GM12878 (cell line): ENCODE results near the gene FMNL2. TPM values are rescaled to one million over a fixed set of nuclear protein-coding genes. Genes with fewer than 3 reads are reported as not detected.

Experiments used
- ATAC-seq: fragments of 200-7000 bp; cut with Tn5 transposase; 3 replicates; pipeline ENCODE4 v1.9.1; 2020; ENCODE audit warnings: mild to moderate bottlenecking, moderate library complexity
- BruUV-seq: library from RNA; stranded (reverse); fragments of 400-500 nt; replicated peaks from 2 replicates; lab custom pipeline; 2021; lab: Mats Ljungman, UMichigan
- CTCF ChIA-PET: fragments of 300-600 bp; sonication (Branson Sonifier 250); formaldehyde crosslinking; extraction: SDS; loops from one replicate; lab custom pipeline; 2021; ENCODE audit warnings: inconsistent platforms; lab: Yijun Ruan, JAX
- POLR2A ChIA-PET: fragments of 350-600 bp; formaldehyde crosslinking; extraction: SDS; loops from one replicate; lab custom pipeline; 2021; ENCODE audit warnings: inconsistent platforms; lab: Charles Lee
- RAD21 ChIA-PET: fragments of 300-600 bp; sonication (Branson Sonifier 250); formaldehyde crosslinking; loops from one replicate; lab custom pipeline; 2023; ENCODE audit warnings: antibody characterized with exemption; ENCODE audit not compliant: unreplicated experiment; lab: Charles Lee
- SMC1A ChIA-PET: fragments of 300-600 bp; sonication (Branson Sonifier 250); formaldehyde crosslinking; loops from one replicate; lab custom pipeline; 2023; ENCODE audit not compliant: unreplicated experiment, uncharacterized antibody; lab: Charles Lee
- DNase-seq: peaks from one replicate; pipeline ENCODE4 v3.0.0-alpha.2; 2011; ENCODE audit warnings: low read depth, low spot score
- FAIRE-seq: peaks from 3 replicates; lab custom pipeline; 2011; peaks lifted over from hg19 to GRCh38; lab: Jason Lieb, UNC
- H2AFZ ChIP-seq: 2 replicates; pipeline ENCODE4 v1.6.0; 2011; ENCODE audit warnings: low read depth, low read length, control low read depth; ENCODE audit not compliant: control insufficient read depth
- H3K27ac ChIP-seq: 2 replicates; pipeline ENCODE4 v1.5.1; 2011; ENCODE audit warnings: control low read depth; ENCODE audit not compliant: control insufficient read depth, insufficient read depth
- H3K27me3 ChIP-seq, 2 experiments: replicated peaks in 1 of 2; 2 replicates each; pipeline versions ENCODE4 v1.6.0 to v1.6.1; 2011; ENCODE audit warnings: low read length in 1 of 2; ENCODE audit not compliant: control insufficient read depth in 2 of 2, insufficient read depth in 2 of 2
- H3K36me3 ChIP-seq, 2 experiments: 2 replicates each; pipeline ENCODE4 v1.5.1; 2011; ENCODE audit warnings: low read length in 1 of 2; ENCODE audit not compliant: control insufficient read depth in 2 of 2, insufficient read depth in 2 of 2
- H3K4me1 ChIP-seq: 2 replicates; pipeline ENCODE4 v1.6.1; 2011; ENCODE audit warnings: mild to moderate bottlenecking, low read length, moderate library complexity, mixed read lengths; ENCODE audit not compliant: control insufficient read depth, insufficient read depth
- H3K4me2 ChIP-seq: 2 replicates; pipeline ENCODE4 v1.6.0; 2011; ENCODE audit warnings: control low read depth; ENCODE audit not compliant: control insufficient read depth, insufficient read depth
- H3K4me3 ChIP-seq: fragments of 200-600 bp; sonication (generic); 2 replicates; pipeline ENCODE4 v1.5.1; 2016
- H3K79me2 ChIP-seq: 2 replicates; pipeline ENCODE4 v1.6.0; 2011; ENCODE audit warnings: low read length; ENCODE audit not compliant: control insufficient read depth, insufficient read depth
- H3K9ac ChIP-seq: 2 replicates; pipeline ENCODE4 v1.8.0; 2011; ENCODE audit warnings: low read length, control low read depth, mixed read lengths; ENCODE audit not compliant: control insufficient read depth, insufficient read depth
- H3K9me3 ChIP-seq: replicated peaks from 3 replicates; pipeline ENCODE4 v1.5.1; 2011; ENCODE audit warnings: mild to moderate bottlenecking, low read length; ENCODE audit not compliant: control insufficient read depth, insufficient read depth
- H4K20me1 ChIP-seq: 2 replicates; pipeline ENCODE4 v1.6.0; 2011; ENCODE audit not compliant: control insufficient read depth, insufficient read depth
- ATF7 ChIP-seq: fragments of 450-650 bp; IDR thresholded peaks from 2 replicates; pipeline ENCODE4 v1.6.1; 2016; ENCODE audit warnings: low read depth, mild to moderate bottlenecking
- PKNOX1 ChIP-seq: fragments of 450-650 bp; IDR thresholded peaks from 2 replicates; pipeline ENCODE4 v1.6.1; 2016; ENCODE audit warnings: mild to moderate bottlenecking
- USF1 ChIP-seq: IDR thresholded peaks from 2 replicates; pipeline ENCODE4 v1.6.1; 2011; ENCODE audit warnings: borderline replicate concordance, low read depth, mild to moderate bottlenecking, moderate library complexity, mixed read lengths, low read length; ENCODE audit not compliant: insufficient read depth; ENCODE audit errors: extremely low read length
- ZNF24 ChIP-seq: fragments of 450-650 bp; IDR thresholded peaks from 2 replicates; pipeline ENCODE4 v1.6.1; 2017; ENCODE audit warnings: antibody characterized with exemption, mild to moderate bottlenecking
- WGBS: methylation state at CpG from one replicate; pipeline ENCODE4 v1.1.6; 2016; ENCODE audit warnings: low lambda C conversion rate; ENCODE audit not compliant: insufficient replicate concordance, insufficient coverage; ENCODE audit errors: missing lambda C conversion rate; 5-methylcytosine and 5-hydroxymethylcytosine counted together
- in situ Hi-C: fragments of 300-500 bp; cut with MboI; formaldehyde crosslinking; loops from 9 replicates; pipeline ENCODE4 v1.14.3; 2018; ENCODE audit warnings: mixed read lengths
- intact Hi-C: fragments of 100-400 bp; cut with micrococcal nuclease; formaldehyde crosslinking; loops from one replicate; pipeline ENCODE4 v1.14.2; 2022; ENCODE audit not compliant: unreplicated experiment
- polyA plus RNA-seq, 11 experiments: library from polyadenylated mRNA; depleted of rRNA in 4 of 11; unstranded in 6 of 11; stranded (reverse) in 5 of 11; fragments of >200 nt; fragmentation: Nextera tagmentation in 4 of 11; fragmentation: Illumina TruSeq in 1 of 11; extraction: Ambion mirVana in 4 of 11; extraction: Trizol in 1 of 11; gene quantifications; 1 replicate in 1 of 11; 2 replicates in 10 of 11; pipeline versions ENCODE4 v1.2.1 to v1.2.3, GENCODE V29; 2011 to 2016; ENCODE audit warnings: inconsistent platforms in 2 of 11, missing spikeins in 2 of 11, low read depth in 1 of 11
- total RNA-seq, 4 experiments: library from RNA; depleted of rRNA in 3 of 4; stranded (reverse); fragments of >200 nt in 3 of 4; fragmentation: Illumina TruSeq in 1 of 4; extraction: Trizol in 1 of 4; gene quantifications; 2 replicates each; pipeline versions ENCODE4 v1.2.1 to v1.2.3, GENCODE V29; 2013 to 2021
- TF ChIP-seq, protein P1 (sequence below): fragments of 450-650 bp; IDR thresholded peaks from 2 replicates; pipeline ENCODE4 v1.6.1; 2016; ENCODE audit warnings: mild to moderate bottlenecking

Gene FMNL2
- total and polyA plus RNA-seq, 10 of the 15 experiments (the other 5 are each of a cell fraction or from before 2014, with no cell fraction given): 0.13 to 9.9 (median 0.35) TPM

DNA sequence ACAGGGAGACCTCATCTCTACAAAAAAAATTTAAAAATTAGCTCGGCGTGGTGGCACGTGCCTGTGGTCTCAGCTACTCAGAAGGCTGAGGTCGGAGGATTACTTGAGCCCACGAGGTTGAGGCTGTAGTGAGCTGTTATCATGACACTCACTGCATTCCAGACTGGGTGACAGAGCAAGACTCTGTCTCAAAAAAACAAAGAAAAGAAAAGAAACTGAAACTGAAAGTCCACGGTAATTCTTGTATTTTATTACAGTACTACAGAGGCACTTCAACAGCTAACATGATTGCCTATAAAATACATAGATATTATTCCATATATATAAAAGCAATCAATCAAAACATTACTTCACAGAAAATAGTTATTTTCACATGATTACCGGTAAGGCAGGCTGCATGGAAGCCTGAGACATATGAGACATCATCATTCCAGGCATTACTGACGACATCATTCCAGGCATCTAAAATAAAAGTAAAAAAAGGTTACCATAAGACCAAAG lies 359.2 kb downstream of the FMNL2 start:
- Histone ChIP-seq H3K27ac (no peak overlapping the region; the same call in 1 of the 2 replicates), H4K20me1 (no peaks in the 10 kb centered on the region), H3K36me3 (peaks cover 2 to 7% of the 10 kb centered on the region in 2 experiments; a peak in 3 of 4 replicates), H3K79me2 (peaks cover 48% of the 10 kb centered on the region), H3K9me3 (no peaks in the 10 kb centered on the region; the same call in 2 of the 3 replicates), H2AFZ (no peak overlapping the region), H3K9ac (no peak overlapping the region), H3K4me2 (peak overlapping the region; percentile 67)
- CTCF ChIA-PET: interaction anchor here (0.9 to 5.0 kb wide), 6 partner anchors 9 to 60 kb away, joined by 3 to 31 read pairs (median 3); partner anchors contain the start of gene PRPF40A
- peak; percentile 72 for ATAC-seq
- POLR2A ChIA-PET: interaction anchor here (4.4 kb wide), 1 partner anchor 22 kb away, joined by 20 read pairs; the partner anchor contains the start of gene PRPF40A
- intact Hi-C loops (no loop called here), in situ Hi-C loops (no loop called here)
- no peak for DNase-seq
- RAD21 ChIA-PET: interaction anchor here (0.7 kb wide), 1 partner anchor 49 kb away, joined by 3 read pairs; no protein-coding TSS in a partner anchor
- WGBS: 11% methylated on average over 8 of the region's 8 CpGs
- no peak for FAIRE-seq
- TF ChIP-seq PKNOX1 (no peak), USF1 (no peak), ATF7 (0 out of 2 replicates have a peak, but pooled peaks have one; percentile 18), ZNF24 (0 out of 2 replicates have a peak, but pooled peaks have one; percentile 9)
- TF ChIP-seq, protein P1, sequence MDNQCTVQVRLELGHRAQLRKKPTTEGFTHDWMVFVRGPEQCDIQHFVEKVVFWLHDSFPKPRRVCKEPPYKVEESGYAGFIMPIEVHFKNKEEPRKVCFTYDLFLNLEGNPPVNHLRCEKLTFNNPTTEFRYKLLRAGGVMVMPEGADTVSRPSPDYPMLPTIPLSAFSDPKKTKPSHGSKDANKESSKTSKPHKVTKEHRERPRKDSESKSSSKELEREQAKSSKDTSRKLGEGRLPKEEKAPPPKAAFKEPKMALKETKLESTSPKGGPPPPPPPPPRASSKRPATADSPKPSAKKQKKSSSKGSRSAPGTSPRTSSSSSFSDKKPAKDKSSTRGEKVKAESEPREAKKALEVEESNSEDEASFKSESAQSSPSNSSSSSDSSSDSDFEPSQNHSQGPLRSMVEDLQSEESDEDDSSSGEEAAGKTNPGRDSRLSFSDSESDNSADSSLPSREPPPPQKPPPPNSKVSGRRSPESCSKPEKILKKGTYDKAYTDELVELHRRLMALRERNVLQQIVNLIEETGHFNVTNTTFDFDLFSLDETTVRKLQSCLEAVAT: 0 out of 2 replicates have a peak, but pooled peaks have one; percentile 39
- TF ChIP-seq, all 136 proteins: peak for 3
- no TSS peak for BruUV-seq
- SMC1A ChIA-PET: interaction anchor here (0.7 to 1.8 kb wide), 3 partner anchors 14 to 31 kb away, joined by 3 to 6 read pairs (median 3); no protein-coding TSS in a partner anchor
- Histone ChIP-seq H3K4me3 (0 out of 2 replicates have a peak overlapping the region, but pooled peaks have one; percentile 6), H3K4me1 (peaks cover 17% of the 10 kb centered on the region; the same call in 1 of the 2 replicates), H3K27me3 (no peaks in the 10 kb centered on the region)
